NCI-H226 (cell line): ENCODE results near the gene SIRT5.

Experiments used
- DNase-seq: peaks from one replicate; pipeline ENCODE4 v3.0.0-alpha.2; 2015

The SIRT5 gene

GRCh38 chr6:13574571-13575376, at the start of gene SIRT5:
Gene SIRT5 (plus strand): TSS chr6:13574601. CDS start chr6:13584111, 9,510 bp downstream.
- DNase-seq = peak; percentile 84

GRCh38 chr6:13524801-13525508, 49.4 kb upstream of the SIRT5 start:
- no peak for DNase-seq

GRCh38 chr6:13526357-13526726, 48.1 kb upstream of the SIRT5 start:
- DNase-seq = no peak

GRCh38 chr6:13526727-13527670, 47.4 kb upstream of the SIRT5 start:
- no peak for DNase-seq

- no peak for DNase-seq
Measured at GRCh38 chr6:13527671-13528056, 46.7 kb upstream of the SIRT5 start.

GRCh38 chr6:13528232-13528631, 46.2 kb upstream of the SIRT5 start:
- DNase-seq = no peak

GRCh38 chr6:13528777-13529343, 45.5 kb upstream of the SIRT5 start:
- no peak for DNase-seq

GRCh38 chr6:13531956-13532355, 42.4 kb upstream of the SIRT5 start:
- peak; percentile 67 for DNase-seq

- no peak for DNase-seq
Measured at GRCh38 chr6:13534536-13534935, 39.9 kb upstream of the SIRT5 start.

- peak; percentile 50 for DNase-seq
Measured at GRCh38 chr6:13535306-13535705, 39.1 kb upstream of the SIRT5 start.

- DNase-seq = no peak
Measured at GRCh38 chr6:13536796-13537526, 37.4 kb upstream of the SIRT5 start.

GRCh38 chr6:13537527-13537897, 36.9 kb upstream of the SIRT5 start:
- DNase-seq = no peak

GRCh38 chr6:13538084-13538483, 36.3 kb upstream of the SIRT5 start:
- DNase-seq = peak; percentile 28

- no peak for DNase-seq
Measured at GRCh38 chr6:13538600-13538999, 35.8 kb upstream of the SIRT5 start.

GRCh38 chr6:13539572-13539971, 34.8 kb upstream of the SIRT5 start:
- no peak for DNase-seq

- DNase-seq = no peak
Measured at GRCh38 chr6:13541496-13541895, 32.9 kb upstream of the SIRT5 start.

- no peak for DNase-seq
Measured at GRCh38 chr6:13544454-13545186, 29.8 kb upstream of the SIRT5 start.

GRCh38 chr6:13545885-13546284, 28.5 kb upstream of the SIRT5 start:
- no peak for DNase-seq

- no peak for DNase-seq
Measured at GRCh38 chr6:13548500-13549210, 25.7 kb upstream of the SIRT5 start.

- no peak for DNase-seq
Measured at GRCh38 chr6:13550656-13551055, 23.7 kb upstream of the SIRT5 start.

- no peak for DNase-seq
Measured at GRCh38 chr6:13553646-13554045, 20.8 kb upstream of the SIRT5 start.
